ENCODE measurements around the gene SRGAP1. TPM values are rescaled to one million over a fixed set of nuclear protein-coding genes. Genes with fewer than 3 reads are reported as not detected.

The SRGAP1 gene
- total and polyA plus RNA-seq, 8 donors = 9.6 to 15.6 (median 11.7) TPM

- Histone ChIP-seq H3K36me3 (no peaks in the 10 kb centered on the region), H3K9me3 (no peaks in the 10 kb centered on the region), H3K4me1 (no peaks in the 10 kb centered on the region), H3K4me3 (no peak overlapping the region), H3K27me3 (no peaks in the 10 kb centered on the region), H3K27ac (peak overlapping the region; percentile 67 to 72)
- no peak for TF ChIP-seq CTCF (IDR thresholded peaks at IDR 0.05)
- intact Hi-C loops (cut with DNase I) = loop anchor here in 1 of 2 donors (2.0 kb wide), 1 partner anchor 338 kb away; no protein-coding TSS in a partner anchor
- DNase-seq (peak in 2 of 4 donors; percentile 23 to 40), ATAC-seq (peak; percentile 41)
Measured at GRCh38 chr12:64180951-64181350, 336.5 kb downstream of the SRGAP1 start.

DNA sequence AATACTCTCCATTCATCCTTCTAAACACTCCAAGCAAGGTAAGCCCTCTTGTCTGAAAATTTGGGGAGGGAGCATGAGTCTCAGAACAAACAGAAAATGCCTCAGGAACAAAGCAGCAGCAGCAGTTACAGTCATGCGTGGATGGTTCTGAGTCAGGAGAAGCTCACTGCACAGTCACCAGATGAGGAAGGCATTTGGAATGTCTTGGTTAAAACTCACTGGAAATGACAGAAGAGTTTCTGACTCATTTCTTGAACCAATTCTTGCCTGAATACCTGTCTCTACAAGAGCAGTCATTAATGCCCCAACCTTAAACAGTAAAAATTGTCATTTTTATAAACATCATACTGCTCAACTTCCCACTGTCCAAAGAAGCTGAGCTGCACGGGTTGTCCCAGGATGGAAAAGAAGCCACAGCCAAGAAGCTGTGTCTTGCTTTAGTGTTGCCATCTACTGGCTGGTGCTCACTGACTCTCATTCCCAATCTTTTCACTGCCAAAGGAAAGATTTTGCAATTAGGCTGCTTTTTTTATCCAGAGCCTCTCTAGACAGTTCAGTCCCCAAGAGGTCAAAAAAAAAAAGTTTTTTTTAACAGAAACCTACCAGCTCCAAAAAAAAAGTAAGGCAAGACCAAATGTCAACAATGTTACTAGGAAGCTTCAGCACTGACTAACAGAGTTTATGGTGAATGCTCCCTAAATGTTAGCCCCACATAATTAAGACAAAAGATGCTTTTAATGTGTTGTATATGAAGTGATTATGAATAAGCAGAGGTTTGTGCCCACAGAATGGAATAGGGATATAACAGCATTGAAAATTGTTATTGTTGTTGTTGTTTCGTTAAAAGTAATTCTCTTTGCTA lies 337.2 kb downstream of the SRGAP1 start:
- Histone ChIP-seq H3K4me1 (no peaks in the 10 kb centered on the region), H3K27ac (peak overlapping the region; percentile 67 to 72), H3K27me3 (no peaks in the 10 kb centered on the region), H3K9me3 (no peaks in the 10 kb centered on the region), H3K4me3 (no peak overlapping the region), H3K36me3 (no peaks in the 10 kb centered on the region)
- ATAC-seq (peak; percentile 86), DNase-seq (peak in 2 of 4 donors; percentile 55 to 83)
- peak; percentile 30 to 57 for TF ChIP-seq CTCF (IDR thresholded peaks at IDR 0.05)
- intact Hi-C loops (cut with DNase I) = loop anchor here in 1 of 2 donors (2.0 kb wide), 1 partner anchor 339 kb away; no protein-coding TSS in a partner anchor

DNA sequence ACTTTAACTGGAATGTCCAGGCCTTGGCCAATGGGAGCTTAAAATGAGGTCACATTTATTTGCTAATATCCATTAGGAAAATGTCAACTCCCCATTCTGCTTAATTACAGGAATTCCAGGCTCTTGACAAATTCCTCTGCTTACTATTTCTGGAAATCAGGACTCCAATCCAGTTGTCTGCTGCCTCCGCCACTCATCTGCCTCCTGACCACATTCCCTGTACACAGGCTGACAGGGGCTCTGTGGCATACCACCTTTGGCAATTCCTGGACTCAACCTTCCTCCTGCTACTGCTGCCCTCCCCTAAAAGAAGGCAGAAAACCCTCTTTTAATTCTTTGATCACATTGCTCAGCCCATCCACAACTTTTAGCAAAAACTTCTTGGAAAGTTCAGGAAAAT lies 339.7 kb downstream of the SRGAP1 start:
- Histone ChIP-seq H3K9me3 (no peaks in the 10 kb centered on the region), H3K4me3 (no peak overlapping the region), H3K36me3 (no peaks in the 10 kb centered on the region), H3K27me3 (no peaks in the 10 kb centered on the region), H3K27ac (no peak overlapping the region), H3K4me1 (no peaks in the 10 kb centered on the region)
- no peak for TF ChIP-seq CTCF (IDR thresholded peaks at IDR 0.05)
- DNase-seq = no peak
- intact Hi-C loops (cut with DNase I) = no loop called here
- no peak for ATAC-seq

GRCh38 chr12:64186789-64187188 lies 342.3 kb downstream of the SRGAP1 start:
- Histone ChIP-seq H3K4me1 (no peaks in the 10 kb centered on the region), H3K27me3 (no peaks in the 10 kb centered on the region), H3K9me3 (no peaks in the 10 kb centered on the region), H3K36me3 (no peaks in the 10 kb centered on the region), H3K4me3 (no peak overlapping the region), H3K27ac (no peak overlapping the region)
- DNase-seq (no peak), ATAC-seq (peak; percentile 30)
- intact Hi-C loops (cut with DNase I) = no loop called here
- no peak for TF ChIP-seq CTCF (IDR thresholded peaks at IDR 0.05)

GRCh38 chr12:64187370-64187769 lies 342.9 kb downstream of the SRGAP1 start:
- H3K4me3 ChIP-seq = no peak overlapping the region
- ATAC-seq (peak; percentile 33), DNase-seq (no peak)
- H3K27me3 ChIP-seq = no peaks in the 10 kb centered on the region
- no peaks in the 10 kb centered on the region for H3K4me1 ChIP-seq
- TF ChIP-seq CTCF (IDR thresholded peaks at IDR 0.05) = no peak
- H3K9me3 ChIP-seq = no peaks in the 10 kb centered on the region
- peaks cover 0 to 2% of the 10 kb centered on the region in 2 donors for H3K36me3 ChIP-seq
- intact Hi-C loops (cut with DNase I) = no loop called here
- H3K27ac ChIP-seq = no peak overlapping the region
